Measurements from ENCODE around the gene RAB11FIP4.

RAB11FIP4 gene

DNA sequence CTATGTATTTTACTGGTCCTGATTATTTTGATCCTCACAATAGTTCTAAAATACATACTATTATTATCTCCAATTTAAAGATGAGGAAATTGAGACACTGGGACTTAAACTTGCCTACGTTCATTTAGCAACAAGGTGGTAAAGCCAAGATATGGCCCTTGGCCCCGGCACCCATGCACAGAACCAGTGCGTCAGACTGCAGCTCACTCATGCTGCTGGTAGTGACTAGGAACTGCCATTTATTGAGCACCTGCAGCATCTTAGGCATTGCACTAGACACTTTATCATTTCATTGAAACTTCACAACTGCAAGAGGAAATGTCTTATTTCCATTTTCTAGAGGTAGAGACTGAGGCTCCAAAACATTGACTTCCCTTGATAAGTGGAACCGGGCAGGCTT, 93.3 kb downstream of the RAB11FIP4 start:
- no peak for DNase-seq (ENCODE audit: low read depth)

GRCh38 chr17:31486351-31487062, 95.0 kb downstream of the RAB11FIP4 start:
- DNase-seq (ENCODE audit: low read depth): no peak

- no peak for DNase-seq (ENCODE audit: low read depth)
Measured at GRCh38 chr17:31487063-31487647, 95.7 kb downstream of the RAB11FIP4 start.

DNA sequence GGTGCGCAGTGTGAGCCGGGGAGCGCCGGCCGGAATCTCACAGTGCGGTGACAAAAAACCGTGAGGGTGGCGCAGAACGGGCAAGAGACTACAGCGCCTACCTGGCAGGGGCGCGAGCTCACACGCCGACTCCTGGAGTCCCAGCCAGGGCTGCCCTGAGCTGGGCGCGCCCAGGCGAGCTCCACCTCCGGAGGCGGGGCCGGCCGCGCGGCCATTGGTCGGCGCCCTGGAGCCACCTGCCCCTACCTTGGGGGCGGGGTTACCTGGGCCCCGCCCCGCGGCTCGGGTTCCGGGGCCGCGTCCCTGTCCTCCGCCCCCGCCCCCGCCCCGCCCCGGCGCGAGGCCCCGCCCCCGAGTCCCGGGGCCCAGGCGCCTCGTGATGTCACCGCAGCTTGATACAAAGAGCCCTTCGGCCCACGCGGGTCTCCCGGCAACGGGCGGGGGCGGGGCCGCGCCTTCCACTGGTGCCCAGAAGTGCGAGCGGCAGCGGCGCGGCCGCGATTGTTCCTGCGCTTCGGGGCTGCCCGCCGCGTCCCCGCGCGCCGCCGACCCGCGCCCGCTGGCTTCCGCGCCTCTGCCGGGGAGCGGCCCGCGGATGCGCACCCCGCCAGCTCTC, 96.3 kb downstream of the RAB11FIP4 start:
- DNase-seq (ENCODE audit: low read depth): peak; percentile 45

DNA sequence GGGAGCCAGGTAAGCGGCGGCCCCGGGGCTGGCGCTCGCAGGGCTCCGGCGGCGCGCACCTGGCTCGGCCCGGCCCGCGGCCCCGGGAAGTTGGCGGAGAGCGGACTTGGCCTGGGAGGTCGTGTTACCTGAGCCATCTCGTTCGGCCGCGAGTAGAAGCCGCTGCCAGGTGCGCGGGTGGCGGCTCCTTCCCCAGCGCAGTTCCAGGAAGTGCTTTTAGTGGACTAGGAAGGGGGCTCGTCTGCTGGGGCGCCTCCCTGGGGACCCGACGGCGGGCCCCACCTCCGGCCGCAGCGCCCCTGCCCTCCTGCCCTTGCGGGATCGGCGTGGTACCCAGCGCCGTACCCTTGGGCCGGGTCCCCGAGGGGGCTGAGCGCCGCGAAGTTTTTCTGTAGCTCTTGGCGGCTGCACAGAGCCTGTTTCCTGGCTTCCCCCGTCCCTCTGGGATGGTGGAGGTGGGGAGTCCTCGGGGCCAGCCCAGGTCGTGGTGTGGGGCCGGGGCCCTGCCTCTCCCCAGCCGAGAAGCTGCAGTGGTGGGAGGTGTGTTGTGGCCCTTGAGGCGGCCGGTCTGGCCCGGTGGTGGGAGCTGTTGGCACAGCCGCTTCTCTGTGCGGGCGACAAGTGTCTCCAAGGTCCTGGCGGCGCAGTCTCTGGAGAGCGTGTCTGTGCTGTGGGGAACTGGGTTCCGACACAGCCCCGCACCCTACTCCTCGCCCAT, 96.9 kb downstream of the RAB11FIP4 start:
- no peak for DNase-seq (ENCODE audit: low read depth)

DNA sequence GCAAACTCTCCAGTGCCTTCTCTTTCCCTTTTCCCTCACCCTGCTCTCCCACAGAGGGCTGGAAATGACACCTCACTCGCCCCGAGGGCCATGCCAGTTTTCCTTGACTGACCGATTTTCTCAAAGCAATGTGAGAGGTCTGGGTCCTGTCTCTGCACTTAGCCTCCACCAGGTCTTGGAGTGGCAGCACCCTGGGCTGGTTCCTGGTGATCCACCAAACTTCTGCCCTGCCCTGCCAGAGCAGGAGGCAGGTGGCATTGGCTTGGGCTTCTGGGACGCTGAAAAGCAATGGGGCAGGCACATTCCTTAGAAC, 97.5 kb downstream of the RAB11FIP4 start:
- no peak for DNase-seq (ENCODE audit: low read depth)

GRCh38 chr17:31489295-31490018, 98.0 kb downstream of the RAB11FIP4 start:
- DNase-seq (ENCODE audit: low read depth): no peak

- no peak for DNase-seq (ENCODE audit: low read depth)
Measured at GRCh38 chr17:31490019-31490650, 98.7 kb downstream of the RAB11FIP4 start.

DNA sequence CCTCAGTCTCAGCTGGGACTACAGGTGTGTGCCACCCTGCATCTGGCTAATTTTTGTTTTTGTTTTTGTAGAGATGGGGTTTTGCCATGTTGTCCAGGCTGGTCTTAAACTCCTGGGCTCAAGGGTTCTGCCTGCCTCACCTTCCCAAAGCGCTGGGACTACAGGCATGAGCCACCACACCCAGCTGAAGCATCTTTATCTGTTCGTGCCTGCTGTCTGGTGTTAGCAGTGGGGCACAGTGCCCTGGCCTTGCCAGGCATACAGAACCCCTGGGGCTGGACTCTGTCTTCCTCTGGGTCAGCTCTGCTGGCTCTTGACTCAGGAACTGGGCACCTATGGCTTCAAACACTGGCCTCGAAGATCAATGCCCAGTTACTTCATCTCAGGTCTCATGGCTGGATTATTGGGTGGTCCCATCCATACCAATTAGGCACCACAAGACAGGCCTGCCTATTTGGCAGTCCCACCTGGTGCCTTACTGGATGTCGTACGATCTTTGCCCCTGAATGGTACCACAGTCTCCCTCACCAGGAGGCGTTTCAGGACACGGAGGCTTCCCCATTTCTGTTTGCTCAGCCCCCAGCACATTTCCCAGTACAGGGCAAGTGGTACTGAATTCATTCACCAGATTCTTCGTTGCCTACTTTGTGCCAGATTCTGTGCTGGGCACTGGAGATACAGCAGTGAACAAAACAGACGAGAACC, 99.3 kb downstream of the RAB11FIP4 start:
- DNase-seq (ENCODE audit: low read depth): no peak

DNA sequence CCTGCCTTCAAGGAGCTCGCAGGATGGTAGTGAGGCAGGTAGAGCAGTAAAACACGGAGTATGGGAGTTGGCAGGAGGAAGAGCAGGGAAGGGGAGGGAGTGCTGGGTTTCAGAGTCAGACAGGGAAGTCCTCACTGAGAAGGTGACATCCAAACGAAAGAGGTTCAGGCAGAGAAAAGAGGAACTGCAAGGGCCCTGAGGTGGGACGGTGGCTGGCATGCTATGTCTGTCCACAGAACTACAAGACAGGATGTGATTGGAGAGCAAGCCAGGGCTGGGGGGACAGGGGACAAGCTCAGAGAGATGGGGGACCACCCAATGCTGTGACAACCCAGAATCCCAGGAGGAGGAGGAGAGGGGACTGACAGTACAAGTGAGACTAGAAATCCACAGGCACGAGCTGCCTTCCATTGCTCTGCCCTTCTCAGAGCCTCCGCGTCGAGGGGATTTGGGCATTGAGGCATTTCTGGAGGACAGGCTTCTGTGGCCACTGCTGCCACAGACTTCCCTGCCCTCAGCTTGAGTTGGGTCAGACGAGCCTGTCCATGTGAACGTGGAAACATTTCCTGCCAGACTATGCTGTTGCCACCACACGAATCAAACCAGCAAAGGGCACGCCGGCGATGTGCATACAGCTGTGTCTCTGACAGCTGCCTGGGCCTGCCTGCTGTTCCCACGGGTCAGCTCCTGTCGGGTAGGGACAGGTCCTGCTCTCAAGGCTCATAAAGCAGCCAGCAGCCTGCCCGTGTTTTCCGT, 100.1 kb downstream of the RAB11FIP4 start:
- DNase-seq (ENCODE audit: low read depth): no peak

DNA sequence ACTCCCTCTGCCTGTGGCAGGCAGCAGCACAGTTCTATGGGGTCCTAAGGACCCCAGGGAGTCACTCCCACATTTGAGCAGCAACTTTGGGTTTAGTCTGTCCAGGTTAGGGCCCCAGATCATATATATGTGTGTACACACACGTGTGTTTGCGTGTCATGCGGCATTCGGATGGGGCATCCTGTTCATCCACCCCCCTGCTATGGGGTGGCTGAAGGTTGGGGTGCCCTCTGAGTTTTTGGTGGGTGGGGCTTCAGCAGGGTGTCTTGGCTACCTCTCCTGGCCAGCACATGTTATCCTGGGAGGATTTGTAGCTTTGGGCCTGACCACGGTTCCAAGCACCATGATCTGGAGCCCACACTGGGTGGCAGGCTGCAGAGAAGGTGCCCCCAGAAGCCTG, 100.7 kb downstream of the RAB11FIP4 start:
- no peak for DNase-seq (ENCODE audit: low read depth)

DNA sequence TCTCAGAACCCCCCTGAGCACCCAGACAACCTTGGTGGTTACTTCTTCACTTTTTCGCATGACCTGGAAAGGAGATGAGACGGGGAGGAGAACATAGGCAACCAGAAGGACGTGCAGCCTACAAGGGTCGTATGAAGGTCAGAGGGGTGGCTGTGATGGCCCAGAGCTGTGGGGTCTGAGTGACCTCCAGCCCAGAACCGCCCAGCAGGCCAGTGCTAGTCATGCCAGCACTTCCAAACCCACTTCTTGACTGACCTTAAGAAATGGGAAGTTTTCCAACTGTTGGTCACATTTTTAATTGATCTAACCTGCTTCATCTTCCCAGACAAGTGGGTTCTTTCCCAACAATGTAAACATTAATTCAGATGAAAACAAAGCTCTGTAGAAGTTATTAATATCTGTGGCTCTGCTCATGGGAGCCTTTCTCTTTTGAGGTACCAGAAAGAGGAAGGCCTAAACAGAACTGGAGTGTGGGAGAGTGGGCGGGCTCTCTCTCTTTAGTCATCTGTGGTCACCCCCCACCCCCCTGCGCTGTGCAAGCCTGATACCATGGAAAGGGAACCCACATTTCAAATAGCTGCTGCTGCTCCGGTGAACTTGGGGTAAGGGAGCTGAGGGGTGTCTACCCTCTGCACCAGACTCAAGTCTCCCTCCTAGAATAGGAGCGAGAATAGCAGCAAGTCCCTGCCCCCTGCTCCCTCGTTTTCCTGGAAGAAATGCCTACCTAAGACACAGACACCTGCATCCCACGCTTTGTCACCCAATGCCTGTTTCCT, 101.6 kb downstream of the RAB11FIP4 start:
- DNase-seq (ENCODE audit: low read depth): no peak

- no peak for DNase-seq (ENCODE audit: low read depth)
Measured at GRCh38 chr17:31493656-31494155, 102.2 kb downstream of the RAB11FIP4 start.

GRCh38 chr17:31494259-31495021, 103.0 kb downstream of the RAB11FIP4 start:
- no peak for DNase-seq (ENCODE audit: low read depth)

- no peak for DNase-seq (ENCODE audit: low read depth)
Measured at GRCh38 chr17:31495022-31495885, 103.8 kb downstream of the RAB11FIP4 start.

DNA sequence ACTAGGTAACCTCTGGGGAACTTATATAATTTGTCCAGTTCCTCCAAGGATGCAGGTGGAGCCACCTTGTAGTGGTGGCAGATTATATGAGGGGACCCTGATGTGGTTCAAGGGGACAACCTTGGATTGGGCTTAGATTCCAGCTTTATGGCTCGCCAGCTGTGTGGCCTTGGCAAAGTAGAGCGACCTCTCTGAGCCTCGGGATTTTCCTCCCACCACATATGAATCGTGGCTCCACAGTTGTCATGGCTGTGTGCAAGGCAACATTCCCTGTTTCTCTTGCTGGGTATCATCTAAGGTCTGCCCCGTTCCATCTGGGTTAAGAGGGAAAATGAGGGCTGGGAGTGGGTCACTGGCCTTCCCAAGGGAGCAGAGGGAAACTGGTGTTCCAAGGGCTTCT, 104.6 kb downstream of the RAB11FIP4 start:
- no peak for DNase-seq (ENCODE audit: low read depth)

DNA sequence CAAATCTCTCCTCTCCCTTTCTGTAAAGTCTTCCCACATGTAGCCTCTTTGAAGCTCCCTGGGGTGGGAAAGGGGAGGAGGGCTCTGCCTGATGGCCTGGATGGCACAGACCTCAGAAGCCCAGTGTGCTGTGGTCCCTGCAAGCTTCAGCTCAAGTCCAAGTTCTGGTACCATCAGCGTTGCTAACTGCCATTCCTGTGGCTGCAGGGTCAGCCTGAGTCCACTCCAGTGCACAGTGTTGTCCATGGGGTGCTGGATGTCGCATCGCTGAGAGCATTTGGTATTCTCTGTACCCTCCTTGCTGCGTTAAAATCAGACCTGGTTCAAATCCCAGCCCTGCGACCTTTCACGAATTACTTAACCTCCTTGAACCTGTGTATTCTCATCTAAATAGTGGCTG, 105.1 kb downstream of the RAB11FIP4 start:
- no peak for DNase-seq (ENCODE audit: low read depth)

DNA sequence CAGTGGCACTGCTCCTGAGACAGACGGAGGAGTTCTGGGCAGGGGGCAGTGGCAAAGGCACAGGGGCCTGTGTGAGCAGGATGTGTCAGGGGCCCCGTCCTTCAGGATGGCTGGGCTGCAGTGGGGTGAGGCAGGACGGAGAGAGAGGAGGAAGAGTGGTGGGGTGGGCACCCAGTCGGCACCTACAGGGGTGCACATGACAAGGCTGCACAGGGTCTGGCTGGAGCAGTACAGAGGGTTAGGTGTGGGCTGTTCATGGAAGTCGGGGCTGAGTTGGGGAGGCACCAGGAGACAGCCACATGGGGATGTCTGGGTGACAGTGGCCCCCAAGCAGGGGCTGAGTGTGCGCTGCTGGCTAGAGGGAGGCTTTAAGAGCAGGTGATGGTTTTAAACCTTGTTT, 106.0 kb downstream of the RAB11FIP4 start:
- DNase-seq (ENCODE audit: low read depth): no peak

Measured in EH (cell line).